Stimulated activated CD4-positive, alpha-beta T cell treated with anti-CD3 and anti-CD28 coated beads, Interleukin-15, amount 100 ng/mL, for 1 hour (primary cell): Measurements from ENCODE around the gene DPH6.
"Not testable (repeated sequence)": the region's sequence is repeated elsewhere in the genome, so short reads cannot be mapped to it uniquely, and the experiment has no call there.

Experiments used
- DNase-seq, 2 donors: peaks; one replicate each; pipeline ENCODE4 v3.0.0-alpha.2; 2020; ENCODE audit warnings: low read depth in 1 of 2, low spot score in 1 of 2

Gene DPH6

DNA sequence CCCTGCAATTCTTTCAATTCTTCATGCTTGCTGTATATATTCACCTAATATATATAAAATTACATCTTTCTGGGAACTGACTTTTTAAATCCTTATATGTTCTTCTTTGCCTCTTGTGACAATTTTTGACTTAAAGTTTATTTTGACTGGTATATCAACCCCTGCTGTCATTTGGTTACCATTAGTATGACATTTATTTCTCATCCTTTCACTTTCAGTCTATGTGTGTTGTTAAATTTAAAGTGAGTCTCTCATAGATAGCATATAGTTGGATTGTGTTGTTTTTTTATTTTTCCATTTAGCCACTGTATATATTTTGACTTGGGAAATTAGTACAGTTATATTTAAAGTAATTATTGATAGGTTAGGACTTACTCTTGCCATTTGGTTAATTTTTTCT is 194.9 kb downstream of the DPH6 start:
- no peak for DNase-seq

DNA sequence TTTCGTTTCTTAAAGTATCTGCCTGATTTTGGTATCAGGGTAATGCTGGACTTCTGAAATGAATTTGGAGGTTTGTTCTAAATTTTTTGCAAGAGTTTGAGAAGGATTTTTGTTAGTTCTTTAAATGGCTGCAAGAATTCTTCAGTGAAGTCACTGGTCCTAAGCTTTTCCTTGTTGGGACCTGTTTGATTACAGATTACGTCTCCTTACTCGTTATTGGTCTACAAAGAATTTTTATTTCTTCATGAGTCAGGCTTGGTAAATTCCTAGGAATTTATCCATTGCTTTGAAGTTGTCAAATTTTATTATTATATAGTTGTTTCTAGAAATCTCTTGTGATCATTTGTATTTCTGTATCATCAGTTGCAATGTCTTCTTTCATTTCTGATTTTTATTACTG is 196.0 kb downstream of the DPH6 start:
- DNase-seq = no peak

DNA sequence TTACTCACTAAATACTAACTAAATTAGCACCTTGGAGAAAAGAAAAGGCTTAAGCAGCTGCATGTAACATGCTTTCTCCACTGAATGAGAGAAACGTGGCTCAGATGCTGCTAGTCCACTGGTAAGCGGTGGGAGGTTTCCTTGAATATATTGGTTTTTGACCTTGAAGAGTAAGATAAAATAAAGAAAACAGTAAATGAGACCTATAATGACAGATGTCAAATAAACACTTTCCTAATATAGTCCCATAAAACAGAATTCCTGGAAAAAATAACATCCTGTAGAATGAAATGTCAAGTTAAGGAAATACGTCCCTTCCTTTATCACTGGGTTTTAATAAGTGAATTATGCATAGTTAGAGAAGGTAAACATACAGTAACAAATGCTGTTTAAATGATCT is 215.0 kb downstream of the DPH6 start:
- no peak for DNase-seq

DNA sequence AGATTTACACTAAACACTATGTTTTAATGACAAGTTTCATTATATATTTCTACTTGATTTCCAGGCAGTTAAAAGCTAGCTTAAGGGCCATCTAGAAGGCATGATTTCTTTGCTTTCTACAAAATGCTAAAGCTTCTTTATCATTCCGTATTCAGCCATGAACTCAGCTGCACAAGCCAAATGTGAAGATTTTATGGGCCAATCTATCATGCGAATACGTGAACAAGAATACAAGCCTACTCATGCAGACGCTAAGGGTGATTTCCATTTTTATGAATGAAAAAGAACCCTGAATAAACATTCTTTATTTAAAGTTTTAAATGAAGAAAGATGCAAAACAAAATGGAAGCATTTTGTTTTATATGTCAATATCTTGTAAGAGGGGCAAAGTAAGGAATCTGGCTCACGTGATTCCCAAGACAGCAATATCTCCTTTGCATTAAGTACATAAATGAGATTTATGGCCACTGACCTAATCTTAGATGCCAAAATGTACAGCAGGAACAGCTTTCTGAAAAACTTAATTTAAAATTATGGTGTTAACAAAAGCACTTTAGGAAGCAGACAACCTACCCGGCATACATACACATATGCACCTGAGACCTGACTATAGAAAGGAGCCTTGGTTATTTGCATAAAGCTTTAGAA is 215.8 kb downstream of the DPH6 start:
- no peak for DNase-seq

DNA sequence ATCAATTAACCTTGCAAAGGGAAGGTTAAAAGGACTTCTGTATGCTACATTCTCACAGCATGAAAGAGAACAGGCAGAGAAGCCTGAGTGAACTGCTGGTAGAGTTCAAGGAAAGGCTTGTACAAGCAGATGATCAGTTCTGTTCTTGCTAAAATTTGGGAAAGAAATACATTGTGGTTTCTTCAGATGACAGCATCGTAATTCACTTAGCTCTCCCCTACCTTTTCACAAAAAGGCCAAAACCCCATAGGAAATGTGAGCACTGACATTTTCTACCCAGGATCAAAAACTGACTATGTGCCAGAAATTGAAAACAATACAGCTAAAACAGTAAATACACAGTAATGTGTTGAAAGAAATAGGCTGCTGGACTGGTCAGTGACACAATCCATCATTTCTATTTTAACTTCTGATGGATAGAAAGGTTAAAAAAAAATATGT is 216.4 kb downstream of the DPH6 start:
- DNase-seq = no peak

DNA sequence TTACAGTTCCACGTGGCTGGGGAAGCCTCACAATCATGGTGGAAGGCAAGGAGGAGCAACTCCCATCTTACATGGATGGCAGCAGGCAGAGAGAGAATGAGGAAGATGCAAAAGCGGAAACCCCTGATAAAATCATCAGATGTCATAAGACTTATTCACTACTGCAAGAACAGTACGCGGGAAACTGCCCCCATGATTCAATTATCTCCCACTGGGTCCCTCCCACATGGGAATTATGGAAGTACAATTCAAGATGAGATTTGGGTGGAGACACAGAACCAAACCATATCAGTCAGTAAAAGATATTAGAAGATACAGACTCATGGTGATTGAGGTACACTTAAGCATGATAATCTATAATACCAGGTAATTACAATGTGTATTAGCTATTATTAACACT is 217.1 kb downstream of the DPH6 start:
- DNase-seq = not testable (repeated sequence)

DNA sequence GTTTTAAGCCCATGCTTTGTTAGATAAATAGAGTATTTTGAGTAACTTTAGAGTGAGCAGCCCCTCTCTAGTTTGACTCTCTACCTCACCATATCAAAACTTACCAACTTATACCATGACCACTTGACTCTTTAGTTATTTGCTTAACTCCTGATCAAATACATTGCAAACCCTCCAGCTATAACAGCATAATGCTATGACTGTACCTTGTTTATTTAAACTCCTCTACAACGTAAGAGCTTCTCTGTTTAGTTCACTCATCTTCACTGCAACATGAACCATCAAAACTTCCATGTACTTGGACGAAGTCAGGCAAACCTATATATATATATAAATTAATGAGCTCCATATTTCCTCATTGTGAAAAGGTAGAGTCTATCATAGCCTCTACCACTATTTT is 218.2 kb downstream of the DPH6 start:
- DNase-seq = no peak

DNA sequence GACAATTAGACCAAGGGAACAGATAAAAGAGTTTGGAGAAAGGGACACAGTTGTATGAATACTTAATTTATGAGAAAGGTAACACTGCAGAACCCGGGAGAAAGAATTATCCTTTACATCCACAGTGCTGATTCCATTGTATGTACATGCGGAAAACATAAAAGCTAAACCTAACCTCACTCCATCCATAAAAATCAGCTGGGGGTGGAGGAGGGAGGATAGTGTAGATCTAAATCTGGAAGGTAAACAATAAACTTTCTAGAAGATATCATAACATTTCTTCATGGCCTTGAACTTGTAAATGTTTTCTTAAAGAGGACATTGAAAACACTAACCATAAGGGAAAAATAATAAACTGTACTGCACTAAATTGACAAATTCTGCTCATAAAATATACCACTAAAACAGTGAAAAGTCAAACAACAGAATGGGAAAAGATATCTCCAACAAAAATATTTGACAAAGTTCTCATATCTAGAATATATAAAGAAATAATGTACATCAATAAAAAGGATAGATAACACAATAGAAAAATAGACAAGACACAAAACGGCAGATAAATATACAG is 220.5 kb downstream of the DPH6 start:
- DNase-seq = no peak

DNA sequence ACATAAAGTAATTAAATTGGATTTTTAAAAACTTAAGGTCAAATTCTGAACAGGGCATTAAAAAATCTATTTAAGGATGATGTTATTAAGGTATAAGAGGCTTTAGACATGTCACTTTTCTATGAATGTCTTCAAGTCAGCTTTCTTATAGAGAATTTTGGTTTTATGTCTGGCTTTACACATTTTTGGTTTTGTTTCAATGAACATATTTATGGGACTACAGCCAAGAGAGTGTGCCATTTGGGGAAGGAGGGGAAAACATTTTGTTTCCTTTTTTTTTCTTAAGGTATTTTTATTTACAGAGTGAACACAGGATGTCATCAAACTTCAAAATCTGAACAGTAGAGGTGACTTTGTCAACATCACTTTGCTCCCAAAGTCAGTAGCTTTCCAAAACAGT is 222.8 kb downstream of the DPH6 start:
- DNase-seq = no peak

DNA sequence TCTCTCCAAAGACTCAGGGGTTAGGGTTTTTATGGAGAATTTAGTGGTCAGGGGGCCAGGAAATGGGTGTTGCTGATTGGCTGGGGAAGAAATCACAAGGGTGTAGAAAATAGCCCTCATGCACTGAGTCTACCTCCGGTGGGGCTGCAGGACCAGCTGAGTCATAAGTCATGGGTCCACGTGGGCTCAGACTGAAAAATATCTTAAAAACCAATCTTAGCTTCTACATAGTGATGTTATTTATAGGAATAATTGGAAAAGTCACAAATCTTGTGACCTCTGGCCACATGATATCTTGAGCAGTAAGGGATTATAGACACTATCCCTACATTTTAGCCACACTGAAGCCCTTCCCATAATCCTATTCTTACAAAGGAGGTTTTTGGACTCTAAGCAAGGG is 224.0 kb downstream of the DPH6 start:
- no peak for DNase-seq

DNA sequence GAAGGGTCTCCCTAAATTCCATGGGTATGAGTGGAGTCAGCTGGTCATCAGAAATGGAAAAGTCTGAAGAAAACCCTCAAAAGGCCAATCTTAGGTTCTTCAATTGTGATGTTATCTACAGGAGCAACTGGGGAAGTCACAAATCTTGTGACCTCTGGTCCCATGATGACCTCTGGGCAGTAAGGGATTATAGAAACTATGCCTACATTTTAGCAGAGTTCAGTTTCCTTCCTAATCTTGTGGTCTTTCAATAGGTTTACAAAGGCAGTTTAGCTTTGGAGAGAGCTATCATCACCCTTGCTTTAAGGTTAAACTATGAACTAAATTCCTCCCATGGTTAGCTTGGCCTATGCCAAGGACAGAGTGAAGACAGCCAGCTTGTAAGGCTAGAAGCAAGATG is 225.1 kb downstream of the DPH6 start:
- no peak for DNase-seq
